ENCODE results near the gene SULT1B1.
"Not testable (repeated sequence)": the region's sequence is repeated elsewhere in the genome, so short reads cannot be mapped to it uniquely, and the experiment has no call there.

Gene SULT1B1

DNA sequence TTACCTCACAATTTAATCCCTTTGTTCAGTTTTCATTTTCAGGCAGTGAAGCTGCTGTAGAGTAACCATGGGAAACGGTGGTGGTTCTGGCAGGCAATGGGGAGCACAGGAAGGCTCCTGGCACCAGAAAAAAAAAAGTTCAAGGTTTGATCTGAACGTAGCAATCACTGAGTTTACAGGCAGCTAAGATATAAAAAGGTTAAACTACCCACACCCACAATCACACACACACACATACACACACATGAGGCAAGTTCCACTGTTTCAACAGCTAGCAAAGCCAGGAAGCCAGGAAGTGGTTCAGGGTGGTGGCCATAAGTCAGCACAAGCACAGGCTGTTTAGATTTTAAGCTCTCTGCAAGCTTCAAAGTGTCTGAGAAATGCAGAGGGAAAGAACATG is at the start of gene SULT1B1:
Gene SULT1B1, minus strand, starts transcription at position 166 of the 400 bp plus-strand sequence. CDS start 5,403 bp downstream, outside the sequence.
- FAIRE-seq, result no peak

DNA sequence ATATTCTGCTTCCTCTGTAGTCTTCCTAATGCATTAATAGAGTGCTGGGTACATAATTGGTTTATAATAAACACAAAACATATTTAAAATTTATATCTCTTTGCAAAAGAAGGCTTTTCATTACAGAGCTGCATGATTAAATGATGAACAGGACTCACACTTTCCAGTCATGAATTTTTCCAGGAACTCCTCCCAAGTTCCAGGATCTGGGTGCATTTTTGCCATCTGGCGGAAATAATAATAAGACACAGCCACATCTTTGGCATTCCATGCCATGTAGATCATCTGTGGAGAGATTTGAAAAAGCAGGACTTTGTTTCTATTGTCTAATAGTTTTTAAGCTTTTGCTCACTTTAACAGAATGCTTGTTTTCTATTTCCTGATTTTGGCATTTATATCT is 40.2 kb upstream of the SULT1B1 start:
- no peak for FAIRE-seq

- no peak for FAIRE-seq
Measured at GRCh38 chr4:69799337-69799736, 38.9 kb upstream of the SULT1B1 start.

DNA sequence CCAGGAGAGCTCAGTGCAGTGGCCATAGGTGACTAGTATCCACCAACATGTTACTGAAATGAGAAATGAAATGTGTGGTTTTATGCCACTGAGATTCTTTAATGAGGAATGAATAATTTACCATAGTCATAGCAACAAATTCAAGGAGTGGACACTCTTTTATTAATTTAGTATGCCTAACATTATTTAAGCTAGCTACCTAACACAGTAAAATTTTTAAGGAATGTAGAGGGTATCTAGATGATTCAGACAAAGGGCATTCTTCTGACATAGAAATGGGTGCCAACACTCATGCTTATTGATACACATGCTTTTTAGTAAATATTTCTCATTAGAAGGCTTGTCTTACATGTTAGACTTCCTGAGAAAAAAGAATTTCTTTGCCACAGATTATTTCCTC is 33.3 kb upstream of the SULT1B1 start:
- FAIRE-seq, result no peak

DNA sequence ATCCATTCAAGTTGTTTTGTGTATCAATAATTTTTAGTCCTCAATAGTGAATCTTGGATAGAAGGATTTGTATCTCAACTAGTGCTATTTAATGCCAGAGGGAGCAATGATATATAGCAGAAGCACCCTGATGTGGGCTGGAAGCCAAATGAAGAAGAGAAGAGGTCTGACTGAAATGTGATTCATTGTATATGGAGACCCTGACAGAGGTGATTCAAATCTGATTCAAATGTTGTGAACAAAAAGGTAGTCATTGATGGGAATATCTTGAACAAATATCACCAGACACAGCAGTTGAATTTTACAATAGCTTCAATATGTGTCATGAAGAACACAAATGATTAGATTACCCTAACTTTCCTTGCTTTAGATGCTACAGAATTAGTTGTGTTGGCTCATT is 27.5 kb upstream of the SULT1B1 start:
- FAIRE-seq, result no peak

- no peak for FAIRE-seq
Measured at GRCh38 chr4:69786547-69786946, 26.1 kb upstream of the SULT1B1 start.

- no peak for FAIRE-seq
Measured at GRCh38 chr4:69785211-69785831, 24.9 kb upstream of the SULT1B1 start.

DNA sequence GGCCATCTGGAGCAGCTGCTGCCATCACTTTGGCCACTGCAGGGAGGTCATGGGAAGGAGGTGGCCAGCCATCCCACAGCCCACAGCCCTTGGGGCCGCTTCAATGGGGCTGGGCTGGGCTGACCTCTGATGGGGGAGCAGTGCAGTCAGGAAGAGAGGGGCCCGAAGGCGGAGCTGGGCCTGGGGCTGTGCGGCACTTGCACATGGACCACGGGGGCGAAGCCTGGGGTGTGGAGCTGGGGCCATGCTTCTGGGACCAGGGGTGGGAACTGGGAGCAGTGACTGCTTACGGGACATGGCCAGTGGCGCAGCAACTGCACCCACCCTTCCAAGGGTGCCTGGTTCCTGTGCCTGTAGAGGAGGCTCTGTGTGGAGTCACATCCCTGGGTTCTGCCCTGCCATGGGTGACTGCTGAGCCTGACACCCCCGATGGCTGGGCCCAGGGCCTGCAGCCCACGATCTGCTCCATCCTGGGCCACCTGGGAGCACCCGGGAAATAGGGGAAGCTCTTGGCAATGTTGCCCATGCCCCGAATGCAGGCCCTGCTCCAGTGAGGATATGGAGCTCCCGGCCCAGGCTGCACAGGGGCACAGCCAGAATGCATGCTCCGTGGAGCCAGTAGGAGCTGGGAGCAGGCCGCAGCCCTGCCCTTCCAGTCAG is 22.4 kb upstream of the SULT1B1 start:
- no peak for FAIRE-seq

- FAIRE-seq, result no peak
Measured at GRCh38 chr4:69781458-69782418, 21.3 kb upstream of the SULT1B1 start.

GRCh38 chr4:69780141-69780540 is 19.7 kb upstream of the SULT1B1 start:
- no peak for FAIRE-seq

DNA sequence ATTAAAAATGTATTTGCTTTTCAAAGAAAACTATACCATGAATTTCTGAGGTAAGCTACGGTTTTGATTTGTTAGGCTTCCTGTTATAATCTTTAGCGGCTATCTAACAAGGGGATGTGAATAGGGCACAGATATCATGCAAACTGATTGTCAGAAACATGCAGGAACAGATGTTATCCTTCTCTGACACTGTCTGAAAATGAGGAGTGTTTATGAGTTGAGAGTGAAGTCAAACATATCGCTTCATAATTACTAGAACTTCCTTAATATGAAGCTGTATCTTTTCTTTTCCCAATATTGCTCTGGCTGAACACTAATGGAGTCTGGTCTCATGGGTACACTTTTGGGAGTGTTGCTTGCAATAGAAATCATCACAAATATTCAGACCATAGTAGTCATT is 16.3 kb upstream of the SULT1B1 start:
- FAIRE-seq, result no peak

DNA sequence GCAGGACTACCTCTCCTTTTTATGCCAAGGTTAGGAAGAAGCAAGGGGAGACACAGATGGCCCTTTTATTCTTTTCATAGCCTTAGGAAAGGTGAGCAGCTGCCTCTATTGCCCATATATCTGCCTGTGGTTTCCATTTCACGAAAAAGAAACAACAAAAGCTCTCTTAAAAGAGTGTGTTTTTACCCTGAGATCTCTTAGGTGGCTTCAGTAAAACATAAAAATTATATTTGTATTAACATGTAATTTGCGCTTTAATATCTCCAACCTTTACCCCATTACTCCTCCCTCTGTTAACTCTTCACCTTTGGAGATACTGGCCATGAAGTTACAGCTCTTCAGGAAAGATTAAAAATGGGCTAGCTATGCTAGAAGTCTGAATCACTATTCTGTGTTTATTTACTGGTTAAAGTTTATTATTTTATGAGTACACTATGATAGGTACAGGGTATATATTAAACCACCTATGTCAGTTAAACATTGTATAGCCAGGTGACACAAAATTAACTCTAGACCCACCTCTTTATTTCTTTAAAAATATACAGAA is 15.0 kb upstream of the SULT1B1 start:
- FAIRE-seq, result no peak

- FAIRE-seq, result no peak
Measured at GRCh38 chr4:69773484-69773883, 13.1 kb upstream of the SULT1B1 start.

- FAIRE-seq, result not testable (repeated sequence)
Measured at GRCh38 chr4:69768554-69768953, 8.1 kb upstream of the SULT1B1 start.

DNA sequence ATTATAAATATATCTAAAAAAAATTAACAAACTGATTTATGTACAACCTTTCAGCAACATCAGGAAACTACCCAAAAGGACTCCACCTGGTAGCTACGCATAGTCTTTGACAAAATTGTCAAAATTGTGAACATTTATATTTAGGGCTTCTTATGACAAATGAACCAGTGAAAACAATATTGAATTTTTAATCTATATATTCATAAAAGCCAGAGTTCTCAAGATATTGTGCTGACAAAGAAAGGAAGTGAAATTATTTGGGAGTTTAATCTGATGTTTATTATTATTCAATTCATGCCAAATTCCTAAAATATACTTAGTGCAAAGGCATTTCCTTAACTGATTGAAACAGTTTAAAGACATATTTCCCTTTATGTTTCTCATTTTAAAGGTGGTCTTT is 5.3 kb upstream of the SULT1B1 start:
- FAIRE-seq, result no peak

GRCh38 chr4:69764311-69764710 is 3.9 kb upstream of the SULT1B1 start:
- no peak for FAIRE-seq

GRCh38 chr4:69763233-69763632 is 2.8 kb upstream of the SULT1B1 start:
- no peak for FAIRE-seq

- FAIRE-seq, result no peak
Measured at GRCh38 chr4:69759189-69759604, 1.2 kb downstream of the SULT1B1 start.

DNA sequence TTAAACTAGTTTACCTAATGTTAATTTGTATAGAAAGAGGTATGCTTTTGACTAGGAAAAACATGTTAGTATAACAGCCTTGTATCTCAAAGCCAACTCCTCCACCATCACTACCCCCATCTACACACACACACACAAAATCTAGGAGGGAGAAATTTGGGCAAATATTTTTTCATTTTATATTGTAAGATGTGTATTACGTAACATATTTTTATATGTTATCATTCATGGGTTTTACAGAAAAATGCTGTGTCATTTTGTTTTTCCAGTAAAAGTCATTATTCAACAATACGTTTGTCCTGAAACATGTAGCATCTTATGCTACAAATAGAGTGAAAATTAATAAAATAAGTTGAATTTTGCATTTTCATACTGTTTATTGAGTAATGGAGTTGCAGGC is 3.0 kb downstream of the SULT1B1 start:
- FAIRE-seq, result no peak

- no peak for FAIRE-seq
Measured at GRCh38 chr4:69754926-69755580, 5.4 kb downstream of the SULT1B1 start.

DNA sequence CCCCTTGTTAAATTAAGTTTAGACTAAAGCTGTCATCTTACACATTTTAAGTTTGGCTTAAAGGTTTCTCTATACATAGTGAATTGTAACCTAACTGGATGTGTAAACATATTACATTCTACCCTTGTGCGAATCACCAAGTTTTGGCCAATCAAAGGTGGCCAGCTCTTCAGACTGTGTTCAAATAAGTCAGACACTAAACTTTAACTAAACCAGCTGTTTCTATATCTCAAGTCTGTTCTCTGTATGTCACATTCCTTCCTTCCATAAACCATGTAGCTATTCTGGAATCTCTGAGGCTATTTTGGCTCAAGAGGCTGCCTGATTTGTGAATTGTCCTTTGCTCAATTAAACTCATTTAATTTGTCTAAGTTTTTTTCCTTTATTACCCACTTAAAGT is 6.7 kb downstream of the SULT1B1 start:
- no peak for FAIRE-seq

- FAIRE-seq, result no peak
Measured at GRCh38 chr4:69750346-69750745, 10.1 kb downstream of the SULT1B1 start.

DNA sequence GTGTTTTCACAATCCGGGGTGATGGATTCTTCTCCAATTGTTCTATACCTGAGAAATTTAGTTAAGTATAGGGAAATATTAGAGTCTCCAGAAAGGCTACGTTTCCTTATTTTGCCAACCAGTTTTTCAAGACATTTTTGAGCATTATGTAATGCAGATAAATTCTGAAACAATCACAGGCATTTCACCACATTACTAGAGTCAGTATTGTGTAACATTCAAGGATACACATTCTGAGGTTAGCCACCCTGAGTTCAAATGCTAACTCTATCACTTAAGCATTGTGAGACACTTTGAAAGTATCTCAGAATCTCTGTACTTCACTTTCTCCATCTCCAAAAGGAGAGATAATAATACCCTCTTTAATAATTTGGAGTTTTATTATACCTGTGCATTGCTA is 10.6 kb downstream of the SULT1B1 start:
- no peak for FAIRE-seq

All from endometrium (tissue), 2 donors.